B cell (primary cell): ENCODE measurements around the gene CALCOCO1. TPM values are rescaled to one million over a fixed set of nuclear protein-coding genes. Genes with fewer than 3 reads are reported as not detected.

ENCODE experiments used
- ATAC-seq: fragments of 200-7000 bp; cut with Tn5 transposase; one replicate; pipeline ENCODE4 v1.10.0; 2021; ENCODE audit warnings: low read depth, mild to moderate bottlenecking, moderate number of reproducible peaks, moderate library complexity
- CTCF ChIA-PET: fragments of 350-600 bp; sonication (Branson Sonifier 250); formaldehyde crosslinking; loops from one replicate; lab custom pipeline; 2021; ENCODE audit warnings: antibody characterized with exemption, inconsistent platforms; lab: Charles Lee
- POLR2A ChIA-PET: fragments of 350-600 bp; sonication (Branson Sonifier 250); formaldehyde crosslinking; loops from one replicate; lab custom pipeline; 2021; ENCODE audit warnings: antibody characterized with exemption; lab: Charles Lee
- DNase-seq: peaks from one replicate; pipeline ENCODE4 v3.0.0; 2013
- H2AFZ ChIP-seq: 2 replicates; pipeline ENCODE4 v1.6.1; 2012; ENCODE audit warnings: mild to moderate bottlenecking, low read depth, low read length; ENCODE audit not compliant: insufficient read depth, poor library complexity, severe bottlenecking
- H3K27ac ChIP-seq, 2 donors: 1 replicate in 1 of 2; 2 replicates in 1 of 2; pipeline ENCODE4 v1.5.1; 2012 to 2013; ENCODE audit warnings: low read length in 2 of 2, mild to moderate bottlenecking in 2 of 2, moderate library complexity in 1 of 2
- H3K27me3 ChIP-seq, 4 experiments: fragments of 200-600 bp in 1 of 4; sonication (generic) in 1 of 4; replicated peaks in 1 of 4; 1 replicate in 2 of 4; 2 replicates in 2 of 4; pipeline versions ENCODE4 v1.6.1 to v1.7.0; 2013 to 2016; ENCODE audit warnings: low read length in 3 of 4, mild to moderate bottlenecking in 2 of 4, mixed read lengths in 1 of 4, moderate library complexity in 1 of 4; ENCODE audit not compliant: insufficient read depth in 4 of 4, control insufficient read depth in 3 of 4; ENCODE audit errors: control extremely low read depth in 1 of 4
- H3K36me3 ChIP-seq, 2 experiments: replicated peaks in 1 of 2; 1 replicate in 1 of 2; 2 replicates in 1 of 2; pipeline versions ENCODE4 v1.6.1 to v1.7.1; 2013; ENCODE audit warnings: low read length in 1 of 2; ENCODE audit not compliant: insufficient read depth in 2 of 2, control insufficient read depth in 1 of 2; ENCODE audit errors: control extremely low read depth in 1 of 2, extremely low read depth in 1 of 2
- H3K4me1 ChIP-seq, 2 donors: fragments of 200-600 bp in 1 of 2; sonication (generic) in 1 of 2; 1 replicate in 1 of 2; 2 replicates in 1 of 2; pipeline versions ENCODE4 v1.5.1 to v1.6.1; 2013 to 2017; ENCODE audit warnings: low read length in 2 of 2; ENCODE audit not compliant: control insufficient read depth in 2 of 2, insufficient read depth in 2 of 2
- H3K4me2 ChIP-seq: replicated peaks from 2 replicates; pipeline ENCODE3; 2012; ENCODE audit warnings: mild to moderate bottlenecking, low read depth, low read length; ENCODE audit not compliant: poor library complexity, severe bottlenecking
- H3K4me3 ChIP-seq, 5 experiments: fragments of 200-600 bp in 1 of 5; sonication (generic) in 1 of 5; 1 replicate in 3 of 5; 2 replicates in 2 of 5; pipeline versions ENCODE4 v1.5.1 to v1.7.0; 2011 to 2016; ENCODE audit warnings: low read length in 4 of 5, mild to moderate bottlenecking in 4 of 5, low read depth in 2 of 5, control low read depth in 1 of 5, moderate library complexity in 1 of 5; ENCODE audit not compliant: insufficient read depth in 1 of 5; ENCODE audit errors: control extremely low read depth in 1 of 5, extremely low read depth in 1 of 5
- H3K79me2 ChIP-seq: fragments of 200-600 bp; sonication (generic); one replicate; pipeline ENCODE4 v1.6.0; 2016; ENCODE audit warnings: low read length; ENCODE audit not compliant: control insufficient read depth, insufficient read depth
- H3K9ac ChIP-seq: fragments of 200-600 bp; sonication (generic); 2 replicates; pipeline ENCODE4 v1.6.1; 2017; ENCODE audit warnings: mild to moderate bottlenecking, low read length, moderate library complexity
- H3K9me3 ChIP-seq, 3 donors: one replicate each; pipeline versions ENCODE4 v1.6.1 to v1.7.1; 2013; ENCODE audit warnings: low read length in 2 of 3; ENCODE audit not compliant: control insufficient read depth in 2 of 3, insufficient read depth in 1 of 3; ENCODE audit errors: control extremely low read depth in 1 of 3
- H4K20me1 ChIP-seq: 2 replicates; pipeline ENCODE4 v1.6.0; 2012; ENCODE audit warnings: mild to moderate bottlenecking, low read length; ENCODE audit not compliant: insufficient read depth, control insufficient read depth, poor library complexity, severe bottlenecking
- H3K27ac Mint-ChIP-seq: one replicate; pipeline ENCODE4 v1.8.0; 2021; ENCODE audit warnings: mixed read lengths
- H3K27me3 Mint-ChIP-seq: one replicate; pipeline ENCODE4 v1.8.0; 2021; ENCODE audit warnings: mixed read lengths
- H3K4me1 Mint-ChIP-seq: one replicate; pipeline ENCODE4 v1.8.0; 2021; ENCODE audit warnings: mixed read lengths
- H3K4me3 Mint-ChIP-seq: one replicate; pipeline ENCODE4 v1.8.0; 2021; ENCODE audit warnings: mixed read lengths
- H3K9me3 Mint-ChIP-seq: one replicate; pipeline ENCODE4 v1.8.0; 2022; ENCODE audit warnings: mixed read lengths; ENCODE audit not compliant: insufficient read depth
- EZH2 ChIP-seq: IDR thresholded peaks from 2 replicates; pipeline ENCODE4 v1.6.1; 2012; ENCODE audit warnings: borderline replicate concordance, low read depth, mild to moderate bottlenecking, moderate library complexity, low read length; ENCODE audit not compliant: insufficient read depth, poor library complexity, severe bottlenecking
- WGBS: methylation state at CpG from one replicate; pipeline ENCODE4 v1.1.5; 2013; ENCODE audit warnings: missing lambda C conversion rate; ENCODE audit not compliant: insufficient coverage; 5-methylcytosine and 5-hydroxymethylcytosine counted together
- intact Hi-C: fragments of 100-400 bp; cut with micrococcal nuclease; formaldehyde crosslinking; loops from one replicate; pipeline ENCODE4 v1.10.0; 2022
- polyA plus RNA-seq: library from polyadenylated mRNA; depleted of rRNA; stranded (reverse); fragments of >200 nt; gene quantifications from 2 replicates; pipeline ENCODE4 v1.2.3, GENCODE V29; 2012
- total RNA-seq, 2 donors: library from RNA; stranded (reverse); fragments of 120-200 nt in 1 of 2; gene quantifications; 1 replicate in 1 of 2; 2 replicates in 1 of 2; pipeline versions ENCODE4 v1.2.3 to v1.2.4, GENCODE V29; 2013 to 2022
- TF ChIP-seq, protein P1 (sequence below): fragments of 200-600 bp; IDR thresholded peaks from one replicate; pipeline ENCODE4 v1.8.0; 2022; ENCODE audit warnings: antibody characterized with exemption, mild to moderate bottlenecking

Gene CALCOCO1
- total and polyA plus RNA-seq, 2 donors (not counting 1 experiment from before 2014, with no cell fraction given) = 169 to 179 TPM

DNA sequence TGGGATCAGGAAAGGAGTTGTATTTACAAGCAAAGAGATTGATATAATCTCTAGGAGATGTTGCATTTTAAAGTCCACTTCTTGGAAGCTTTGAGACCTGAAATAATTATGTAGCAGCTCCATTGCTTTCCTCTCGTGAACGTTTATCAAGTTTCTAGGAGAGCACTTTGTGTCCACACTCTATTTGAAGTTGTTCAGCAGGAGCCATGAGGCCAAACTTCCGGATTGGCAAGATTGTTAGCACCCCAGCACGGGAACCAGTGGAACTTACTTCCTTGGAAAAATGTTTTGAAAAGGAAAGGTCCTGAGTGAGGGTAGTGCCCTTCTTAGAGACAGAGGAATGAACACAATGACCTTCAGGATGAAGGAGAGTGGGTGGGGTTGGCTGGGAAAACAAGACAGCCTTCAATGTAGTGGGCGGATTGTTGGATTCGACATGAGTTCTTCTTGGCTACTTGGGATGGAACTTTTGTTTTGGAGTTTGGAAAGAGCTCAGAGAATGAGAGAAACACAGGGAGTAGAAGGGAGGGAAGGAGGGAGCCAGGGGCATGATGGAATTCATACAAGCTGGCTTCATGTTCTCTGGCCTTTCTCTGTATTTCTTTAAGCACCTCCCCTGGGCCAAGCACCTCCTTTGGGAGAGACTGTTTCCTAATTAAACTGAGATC, 48.4 kb upstream of the CALCOCO1 start:
- ChIA-PET POLR2A (interaction anchor here (0.6 kb wide), 1 partner anchor 219 kb away, joined by 3 read pairs; no protein-coding TSS in a partner anchor), CTCF (interaction anchor here (1.2 kb wide), 1 partner anchor 29 kb away, joined by 3 read pairs; no protein-coding TSS in a partner anchor)
- H3K27me3 ChIP-seq = peaks cover 0 to 14% (median 5%) of the 10 kb centered on the region in 4 experiments
- no peak for DNase-seq
- no peaks in the 10 kb centered on the region for H3K36me3 ChIP-seq
- no peak overlapping the region for H2AFZ ChIP-seq
- H3K27ac Mint-ChIP-seq = no peak overlapping the region
- H3K4me1 Mint-ChIP-seq = no peaks in the 10 kb centered on the region
- no peaks in the 10 kb centered on the region for H3K9me3 ChIP-seq
- no peak for TF ChIP-seq EZH2
- TF ChIP-seq, protein P1, sequence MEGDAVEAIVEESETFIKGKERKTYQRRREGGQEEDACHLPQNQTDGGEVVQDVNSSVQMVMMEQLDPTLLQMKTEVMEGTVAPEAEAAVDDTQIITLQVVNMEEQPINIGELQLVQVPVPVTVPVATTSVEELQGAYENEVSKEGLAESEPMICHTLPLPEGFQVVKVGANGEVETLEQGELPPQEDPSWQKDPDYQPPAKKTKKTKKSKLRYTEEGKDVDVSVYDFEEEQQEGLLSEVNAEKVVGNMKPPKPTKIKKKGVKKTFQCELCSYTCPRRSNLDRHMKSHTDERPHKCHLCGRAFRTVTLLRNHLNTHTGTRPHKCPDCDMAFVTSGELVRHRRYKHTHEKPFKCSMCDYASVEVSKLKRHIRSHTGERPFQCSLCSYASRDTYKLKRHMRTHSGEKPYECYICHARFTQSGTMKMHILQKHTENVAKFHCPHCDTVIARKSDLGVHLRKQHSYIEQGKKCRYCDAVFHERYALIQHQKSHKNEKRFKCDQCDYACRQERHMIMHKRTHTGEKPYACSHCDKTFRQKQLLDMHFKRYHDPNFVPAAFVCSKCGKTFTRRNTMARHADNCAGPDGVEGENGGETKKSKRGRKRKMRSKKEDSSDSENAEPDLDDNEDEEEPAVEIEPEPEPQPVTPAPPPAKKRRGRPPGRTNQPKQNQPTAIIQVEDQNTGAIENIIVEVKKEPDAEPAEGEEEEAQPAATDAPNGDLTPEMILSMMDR = no peak
- H4K20me1 ChIP-seq = no peaks in the 10 kb centered on the region
- no peaks in the 10 kb centered on the region for H3K4me1 ChIP-seq
- no peak overlapping the region for H3K27ac ChIP-seq
- peaks cover 18% of the 10 kb centered on the region for H3K27me3 Mint-ChIP-seq
- intact Hi-C loops = no loop called here
- no peaks in the 10 kb centered on the region for H3K79me2 ChIP-seq
- no peaks in the 10 kb centered on the region for H3K9me3 Mint-ChIP-seq
- no peak overlapping the region for H3K4me3 ChIP-seq
- H3K4me2 ChIP-seq = no peak overlapping the region
- H3K9ac ChIP-seq = no peak overlapping the region
- no peak overlapping the region for H3K4me3 Mint-ChIP-seq
- WGBS = 74% methylated on average over 6 of the region's 6 CpGs
- no peak for ATAC-seq

DNA sequence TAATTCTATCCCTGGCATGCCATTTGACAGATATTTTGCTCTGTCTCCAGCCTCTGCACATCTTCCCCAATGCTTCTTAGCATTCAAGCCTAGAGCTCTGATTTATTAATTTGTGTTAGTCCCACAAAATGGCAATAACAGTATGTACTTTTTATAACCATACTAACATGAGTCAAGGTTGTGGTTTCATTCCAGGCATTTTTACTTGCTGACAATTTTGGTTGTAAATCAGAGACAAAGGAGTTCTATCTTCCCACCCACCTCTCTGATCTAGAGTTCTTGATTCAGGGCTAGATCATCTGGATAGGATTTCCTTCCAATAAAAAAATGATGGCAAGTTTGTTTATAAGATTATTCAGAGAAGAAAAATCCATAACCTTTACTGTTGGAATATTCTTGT, 43.0 kb upstream of the CALCOCO1 start:
- Histone ChIP-seq H3K9ac (no peak overlapping the region), H3K27ac (no peak overlapping the region), H3K4me3 (no peak overlapping the region), H3K4me1 (no peaks in the 10 kb centered on the region), H3K79me2 (no peaks in the 10 kb centered on the region), H4K20me1 (no peaks in the 10 kb centered on the region), H3K27me3 (peaks cover 0 to 18% (median 16%) of the 10 kb centered on the region in 4 experiments), H2AFZ (no peak overlapping the region), H3K4me2 (no peak overlapping the region), H3K36me3 (no peaks in the 10 kb centered on the region), H3K9me3 (no peaks in the 10 kb centered on the region)
- CTCF ChIA-PET = no interaction called here
- ATAC-seq = no peak
- Mint-ChIP-seq H3K9me3 (no peaks in the 10 kb centered on the region), H3K27me3 (peaks cover 29% of the 10 kb centered on the region), H3K4me1 (no peaks in the 10 kb centered on the region), H3K4me3 (no peak overlapping the region), H3K27ac (no peak overlapping the region)
- TF ChIP-seq EZH2 = no peak
- TF ChIP-seq, protein P1 = no peak
- DNase-seq = no peak
- POLR2A ChIA-PET = no interaction called here
- intact Hi-C loops = no loop called here
